A673 (cell line): Measurements from ENCODE around the gene NPC1.

Experiments
- CTCF ChIP-seq: fragments of 300-800, 200-600 bp; sonication (generic); conservative IDR thresholded peaks from 2 replicates; pipeline ENCODE4 v1.5.1; 2017; ENCODE audit warnings: low read depth, mild to moderate bottlenecking, antibody characterized with exemption, low read length, moderate library complexity, mixed read lengths
- EZH2 ChIP-seq: fragments of 200-600 bp; sonication (generic); IDR thresholded peaks from 2 replicates; pipeline ENCODE4 v1.6.1; 2017; ENCODE audit warnings: borderline replicate concordance, low read depth, mild to moderate bottlenecking, mixed read lengths, antibody characterized with exemption, low read length; ENCODE audit not compliant: poor library complexity, severe bottlenecking

GRCh38 chr18:23524213-23524707, 62.0 kb downstream of the NPC1 start:
- TF ChIP-seq CTCF, result no peak
- TF ChIP-seq EZH2, result no peak
